ENCODE measurements around the gene HS1BP3. TPM values are rescaled to one million over a fixed set of nuclear protein-coding genes. Genes with fewer than 3 reads are reported as not detected.

HS1BP3 gene
- total RNA-seq, 2 experiments from 2014 or later = 17.2 to 19.4 TPM

GRCh38 chr2:20620696-20621365, 30.1 kb downstream of the HS1BP3 start:
- no peak for DNase-seq
- no peak overlapping the region for H3K27ac Mint-ChIP-seq
- H3K4me3 Mint-ChIP-seq = no peak overlapping the region

GRCh38 chr2:20620271-20620681, 30.6 kb downstream of the HS1BP3 start:
- H3K9me3 Mint-ChIP-seq = no peaks in the 10 kb centered on the region
- H3K27me3 Mint-ChIP-seq = no peaks in the 10 kb centered on the region
- DNase-seq = no peak
- ChIA-PET POLR2A (no interaction called here), CTCF (no interaction called here)
- H3K4me3 Mint-ChIP-seq = no peak overlapping the region
- no peaks in the 10 kb centered on the region for H3K4me1 Mint-ChIP-seq
- peaks cover 3% of the 10 kb centered on the region for H3K36me3 Mint-ChIP-seq (ENCODE audit: low read depth)
- no peak overlapping the region for H3K27ac Mint-ChIP-seq

More at GRCh38 chr2:20620696-20621365, 30.1 kb downstream of the HS1BP3 start:
- H3K4me1 Mint-ChIP-seq = no peaks in the 10 kb centered on the region
- CTCF ChIA-PET = interaction anchor here (1.1 kb wide), 1 partner anchor 13 kb away, joined by 4 read pairs; no protein-coding TSS in a partner anchor
- peaks cover 3% of the 10 kb centered on the region for H3K36me3 Mint-ChIP-seq (ENCODE audit: low read depth)
- no peaks in the 10 kb centered on the region for H3K9me3 Mint-ChIP-seq
- POLR2A ChIA-PET = no interaction called here
- H3K27me3 Mint-ChIP-seq = no peaks in the 10 kb centered on the region

GRCh38 chr2:20619624-20620024, 31.3 kb downstream of the HS1BP3 start:
- Mint-ChIP-seq H3K27ac (no peak overlapping the region), H3K4me1 (no peaks in the 10 kb centered on the region), H3K27me3 (no peaks in the 10 kb centered on the region), H3K36me3 (ENCODE audit: low read depth) (peaks cover 3% of the 10 kb centered on the region), H3K9me3 (no peaks in the 10 kb centered on the region), H3K4me3 (no peak overlapping the region)
- no peak for DNase-seq
- CTCF ChIA-PET = no interaction called here
- POLR2A ChIA-PET = interaction anchor here (1.4 kb wide), 1 partner anchor 22 kb away, joined by 3 read pairs; no protein-coding TSS in a partner anchor

GRCh38 chr2:20618886-20619521, 31.9 kb downstream of the HS1BP3 start:
- Mint-ChIP-seq H3K9me3 (no peaks in the 10 kb centered on the region), H3K4me1 (no peaks in the 10 kb centered on the region), H3K27ac (no peak overlapping the region), H3K27me3 (no peaks in the 10 kb centered on the region), H3K36me3 (ENCODE audit: low read depth) (peaks cover 3% of the 10 kb centered on the region), H3K4me3 (no peak overlapping the region)
- DNase-seq = no peak
- ChIA-PET POLR2A (interaction anchor here (1.4 kb wide), 1 partner anchor 23 kb away, joined by 3 read pairs; no protein-coding TSS in a partner anchor), CTCF (interaction anchor here (1.6 kb wide), 1 partner anchor 172 kb away, joined by 3 read pairs; the partner anchor contains the start of gene RHOB)

GRCh38 chr2:20618468-20618885, 32.4 kb downstream of the HS1BP3 start:
- Mint-ChIP-seq H3K27ac (no peak overlapping the region), H3K36me3 (ENCODE audit: low read depth) (peaks cover 3% of the 10 kb centered on the region), H3K4me1 (no peaks in the 10 kb centered on the region), H3K27me3 (no peaks in the 10 kb centered on the region), H3K4me3 (no peak overlapping the region), H3K9me3 (no peaks in the 10 kb centered on the region)
- POLR2A ChIA-PET = interaction anchor here (1.4 kb wide), 1 partner anchor 23 kb away, joined by 3 read pairs; no protein-coding TSS in a partner anchor
- CTCF ChIA-PET = interaction anchor here (1.6 kb wide), 1 partner anchor 172 kb away, joined by 3 read pairs; the partner anchor contains the start of gene RHOB
- DNase-seq = no peak

- Mint-ChIP-seq H3K4me1 (no peaks in the 10 kb centered on the region), H3K9me3 (no peaks in the 10 kb centered on the region), H3K4me3 (no peak overlapping the region), H3K27ac (no peak overlapping the region), H3K36me3 (ENCODE audit: low read depth) (peaks cover 3% of the 10 kb centered on the region), H3K27me3 (no peaks in the 10 kb centered on the region)
- CTCF ChIA-PET = interaction anchor here (1.6 kb wide), 1 partner anchor 171 kb away, joined by 3 read pairs; the partner anchor contains the start of gene RHOB
- POLR2A ChIA-PET = interaction anchor here (0.8 kb wide), 1 partner anchor 177 kb away, joined by 3 read pairs; no protein-coding TSS in a partner anchor
- DNase-seq = no peak
Observed at GRCh38 chr2:20617892-20618467, 32.9 kb downstream of the HS1BP3 start.

- POLR2A ChIA-PET = interaction anchor here (0.8 kb wide), 1 partner anchor 176 kb away, joined by 3 read pairs; no protein-coding TSS in a partner anchor
- no peak overlapping the region for H3K4me3 Mint-ChIP-seq
- H3K27me3 Mint-ChIP-seq = no peaks in the 10 kb centered on the region
- H3K4me1 Mint-ChIP-seq = no peaks in the 10 kb centered on the region
- no peaks in the 10 kb centered on the region for H3K9me3 Mint-ChIP-seq
- H3K27ac Mint-ChIP-seq = no peak overlapping the region
- CTCF ChIA-PET = no interaction called here
- peaks cover 3% of the 10 kb centered on the region for H3K36me3 Mint-ChIP-seq (ENCODE audit: low read depth)
- no peak for DNase-seq
Observed at GRCh38 chr2:20617081-20617575, 33.8 kb downstream of the HS1BP3 start.

GRCh38 chr2:20616341-20616871, 34.5 kb downstream of the HS1BP3 start:
- DNase-seq = no peak
- H3K27me3 Mint-ChIP-seq = no peaks in the 10 kb centered on the region
- H3K9me3 Mint-ChIP-seq = no peaks in the 10 kb centered on the region
- no peak overlapping the region for H3K4me3 Mint-ChIP-seq
- H3K27ac Mint-ChIP-seq = no peak overlapping the region
- no peaks in the 10 kb centered on the region for H3K4me1 Mint-ChIP-seq
- H3K36me3 Mint-ChIP-seq (ENCODE audit: low read depth) = peaks cover 3% of the 10 kb centered on the region
- ChIA-PET CTCF (no interaction called here), POLR2A (no interaction called here)

GRCh38 chr2:20615466-20616241, 35.2 kb downstream of the HS1BP3 start:
- DNase-seq = no peak
- no peak overlapping the region for H3K4me3 Mint-ChIP-seq
- POLR2A ChIA-PET = no interaction called here
- no peak overlapping the region for H3K27ac Mint-ChIP-seq
- H3K4me1 Mint-ChIP-seq = no peaks in the 10 kb centered on the region
- H3K36me3 Mint-ChIP-seq (ENCODE audit: low read depth) = peaks cover 1% of the 10 kb centered on the region
- H3K27me3 Mint-ChIP-seq = no peaks in the 10 kb centered on the region
- CTCF ChIA-PET = interaction anchor here (1.4 kb wide), 1 partner anchor 205 kb away, joined by 5 read pairs; no protein-coding TSS in a partner anchor
- H3K9me3 Mint-ChIP-seq = no peaks in the 10 kb centered on the region

- DNase-seq = no peak
- Mint-ChIP-seq H3K36me3 (ENCODE audit: low read depth) (no peaks in the 10 kb centered on the region), H3K4me1 (no peaks in the 10 kb centered on the region), H3K27me3 (no peaks in the 10 kb centered on the region), H3K9me3 (no peaks in the 10 kb centered on the region), H3K4me3 (no peak overlapping the region), H3K27ac (no peak overlapping the region)
- CTCF ChIA-PET = interaction anchor here (1.4 kb wide), 1 partner anchor 204 kb away, joined by 5 read pairs; no protein-coding TSS in a partner anchor
- POLR2A ChIA-PET = no interaction called here
Observed at GRCh38 chr2:20615068-20615465, 35.8 kb downstream of the HS1BP3 start.

GRCh38 chr2:20614201-20615067, 36.5 kb downstream of the HS1BP3 start:
- Mint-ChIP-seq H3K27ac (no peak overlapping the region), H3K27me3 (no peaks in the 10 kb centered on the region), H3K36me3 (ENCODE audit: low read depth) (no peaks in the 10 kb centered on the region), H3K9me3 (no peaks in the 10 kb centered on the region), H3K4me3 (no peak overlapping the region), H3K4me1 (no peaks in the 10 kb centered on the region)
- ChIA-PET POLR2A (no interaction called here), CTCF (interaction anchor here (0.7 to 1.4 kb wide), 2 partner anchors 27 to 203 kb away, joined by 3 to 5 read pairs; no protein-coding TSS in a partner anchor)
- no peak for DNase-seq
